Smooth muscle cell (in vitro differentiated cells): ENCODE results near the gene CDH13. TPM values are rescaled to one million over a fixed set of nuclear protein-coding genes. Genes with fewer than 3 reads are reported as not detected.

Source experiments
- DNase-seq: peaks from one replicate; lab custom pipeline; 2025; ENCODE audit not compliant: unreplicated experiment; lab: John Stamatoyannopoulos, UW
- H2AFZ ChIP-seq: fragments of 200-600 bp; sonication (generic); 2 replicates; pipeline ENCODE4 v1.6.0; 2016; ENCODE audit warnings: antibody characterized with exemption, low read depth, mild to moderate bottlenecking
- H3F3A ChIP-seq: fragments of 200-600 bp; sonication (generic); 2 replicates; pipeline ENCODE4 v1.6.0; 2017; ENCODE audit warnings: antibody characterized with exemption, low read depth
- H3K27ac ChIP-seq: fragments of 200-600 bp; sonication (generic); 2 replicates; pipeline ENCODE4 v1.5.1; 2016; ENCODE audit warnings: low read depth, mild to moderate bottlenecking
- H3K27me3 ChIP-seq: fragments of 200-600 bp; sonication (generic); 2 replicates; pipeline ENCODE4 v1.6.1; 2016; ENCODE audit warnings: low read depth, mild to moderate bottlenecking
- H3K36me3 ChIP-seq: fragments of 200-600 bp; sonication (generic); 2 replicates; pipeline ENCODE4 v1.5.1; 2016; ENCODE audit warnings: low read depth
- H3K4me1 ChIP-seq: fragments of 200-600 bp; sonication (generic); 2 replicates; pipeline ENCODE4 v1.5.1; 2016; ENCODE audit warnings: low read depth
- H3K4me2 ChIP-seq: fragments of 200-600 bp; sonication (generic); 2 replicates; pipeline ENCODE4 v1.6.0; 2016; ENCODE audit warnings: mild to moderate bottlenecking
- H3K4me3 ChIP-seq: fragments of 200-600 bp; sonication (generic); 2 replicates; pipeline ENCODE4 v1.5.1; 2016; ENCODE audit warnings: mild to moderate bottlenecking
- H3K79me2 ChIP-seq: fragments of 200-600 bp; sonication (generic); 2 replicates; pipeline ENCODE4 v1.6.0; 2016; ENCODE audit warnings: low read depth, mild to moderate bottlenecking
- H3K9ac ChIP-seq: fragments of 200-600 bp; sonication (generic); 2 replicates; pipeline ENCODE4 v1.6.0; 2016; ENCODE audit warnings: low read depth
- H3K9me3 ChIP-seq: fragments of 200-600 bp; sonication (generic); replicated peaks from 2 replicates; pipeline ENCODE4 v1.5.1; 2016; ENCODE audit warnings: low read depth
- H4K20me1 ChIP-seq: fragments of 200-600 bp; sonication (generic); 2 replicates; pipeline ENCODE4 v1.6.0; 2016; ENCODE audit warnings: low read depth
- WGBS: methylation state at CpG from one replicate; pipeline ENCODE4 v1.1.7; 2016; ENCODE audit warnings: low lambda C conversion rate; 5-methylcytosine and 5-hydroxymethylcytosine counted together
- polyA plus RNA-seq: library from polyadenylated mRNA; unstranded; fragments of >200 nt; fragmentation: Nextera tagmentation; extraction: Ambion mirVana; gene quantifications from 2 replicates; pipeline ENCODE4 v1.2.1, GENCODE V29; 2016
- total RNA-seq: library from RNA; depleted of rRNA; stranded (reverse); fragments of >200 nt; gene quantifications from 2 replicates; pipeline ENCODE4 v1.2.3, GENCODE V29; 2014
- TF ChIP-seq, protein P1 (sequence below): fragments of 200-600 bp; sonication (generic); IDR thresholded peaks from 2 replicates; pipeline ENCODE4 v1.5.1; 2017; ENCODE audit warnings: borderline replicate concordance, mild to moderate bottlenecking, antibody characterized with exemption; ENCODE audit not compliant: insufficient read depth, poor library complexity, severe bottlenecking

The CDH13 gene
- total and polyA plus RNA-seq, 2 experiments from 2014 or later: 12.1 to 32.2 TPM

DNA sequence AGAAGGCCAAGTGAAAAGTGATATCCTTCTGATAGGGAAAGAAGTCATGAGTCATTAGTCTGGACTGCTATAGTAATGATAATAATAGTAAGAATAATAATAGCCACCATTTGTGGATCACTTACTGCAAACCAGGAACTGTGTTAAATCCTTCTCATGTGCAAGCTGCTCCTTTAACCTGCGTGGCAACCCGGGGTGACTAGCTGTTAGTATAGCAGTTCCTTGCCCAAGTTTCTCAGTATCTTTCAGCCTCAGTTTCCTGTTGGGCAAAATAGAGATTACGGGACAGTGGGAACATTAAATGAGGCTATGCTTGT is 129.5 kb downstream of the CDH13 start:
- no peaks in the 10 kb centered on the region for H3K9me3 ChIP-seq
- H3K4me3 ChIP-seq: no peak overlapping the region
- no peak overlapping the region for H3K4me2 ChIP-seq
- no peak overlapping the region for H2AFZ ChIP-seq
- no peaks in the 10 kb centered on the region for H3F3A ChIP-seq
- TF ChIP-seq, protein P1, sequence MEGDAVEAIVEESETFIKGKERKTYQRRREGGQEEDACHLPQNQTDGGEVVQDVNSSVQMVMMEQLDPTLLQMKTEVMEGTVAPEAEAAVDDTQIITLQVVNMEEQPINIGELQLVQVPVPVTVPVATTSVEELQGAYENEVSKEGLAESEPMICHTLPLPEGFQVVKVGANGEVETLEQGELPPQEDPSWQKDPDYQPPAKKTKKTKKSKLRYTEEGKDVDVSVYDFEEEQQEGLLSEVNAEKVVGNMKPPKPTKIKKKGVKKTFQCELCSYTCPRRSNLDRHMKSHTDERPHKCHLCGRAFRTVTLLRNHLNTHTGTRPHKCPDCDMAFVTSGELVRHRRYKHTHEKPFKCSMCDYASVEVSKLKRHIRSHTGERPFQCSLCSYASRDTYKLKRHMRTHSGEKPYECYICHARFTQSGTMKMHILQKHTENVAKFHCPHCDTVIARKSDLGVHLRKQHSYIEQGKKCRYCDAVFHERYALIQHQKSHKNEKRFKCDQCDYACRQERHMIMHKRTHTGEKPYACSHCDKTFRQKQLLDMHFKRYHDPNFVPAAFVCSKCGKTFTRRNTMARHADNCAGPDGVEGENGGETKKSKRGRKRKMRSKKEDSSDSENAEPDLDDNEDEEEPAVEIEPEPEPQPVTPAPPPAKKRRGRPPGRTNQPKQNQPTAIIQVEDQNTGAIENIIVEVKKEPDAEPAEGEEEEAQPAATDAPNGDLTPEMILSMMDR: no peak
- H3K27ac ChIP-seq: no peak overlapping the region
- H3K36me3 ChIP-seq: no peaks in the 10 kb centered on the region
- no peaks in the 10 kb centered on the region for H4K20me1 ChIP-seq
- no peaks in the 10 kb centered on the region for H3K27me3 ChIP-seq
- no peak overlapping the region for H3K9ac ChIP-seq
- WGBS: 72% methylated on average over 3 of the region's 3 CpGs
- no peak for DNase-seq
- no peaks in the 10 kb centered on the region for H3K4me1 ChIP-seq
- no peaks in the 10 kb centered on the region for H3K79me2 ChIP-seq

DNA sequence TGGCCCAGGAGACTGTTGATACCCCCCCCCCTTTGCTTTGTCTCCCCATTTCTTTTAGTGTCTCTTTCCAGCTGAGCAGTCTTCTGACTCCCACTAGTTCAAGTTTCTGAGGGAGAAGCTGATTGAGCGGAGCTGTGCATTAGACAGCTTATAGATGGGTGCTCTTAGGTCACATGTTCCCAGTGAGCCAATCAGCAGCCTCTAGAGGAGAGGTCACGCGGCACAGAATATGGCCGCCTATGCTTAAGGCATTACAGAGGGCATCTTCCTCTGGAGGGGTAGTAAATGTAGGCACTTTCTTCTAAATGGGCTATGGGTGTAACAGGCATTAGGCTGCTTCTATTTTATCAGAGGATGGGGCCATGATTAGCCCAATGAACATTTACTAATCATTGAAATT is 131.6 kb downstream of the CDH13 start:
- Histone ChIP-seq H3K9me3 (no peaks in the 10 kb centered on the region), H3K9ac (no peak overlapping the region), H3K27ac (no peak overlapping the region), H4K20me1 (no peaks in the 10 kb centered on the region), H3K36me3 (no peaks in the 10 kb centered on the region), H3K79me2 (no peaks in the 10 kb centered on the region), H2AFZ (no peak overlapping the region), H3K4me2 (no peak overlapping the region), H3K4me1 (no peaks in the 10 kb centered on the region), H3K4me3 (no peak overlapping the region), H3K27me3 (no peaks in the 10 kb centered on the region), H3F3A (no peaks in the 10 kb centered on the region)
- no peak for DNase-seq
- TF ChIP-seq, protein P1: no peak
- WGBS: 95% methylated on average over 4 of the region's 4 CpGs

DNA sequence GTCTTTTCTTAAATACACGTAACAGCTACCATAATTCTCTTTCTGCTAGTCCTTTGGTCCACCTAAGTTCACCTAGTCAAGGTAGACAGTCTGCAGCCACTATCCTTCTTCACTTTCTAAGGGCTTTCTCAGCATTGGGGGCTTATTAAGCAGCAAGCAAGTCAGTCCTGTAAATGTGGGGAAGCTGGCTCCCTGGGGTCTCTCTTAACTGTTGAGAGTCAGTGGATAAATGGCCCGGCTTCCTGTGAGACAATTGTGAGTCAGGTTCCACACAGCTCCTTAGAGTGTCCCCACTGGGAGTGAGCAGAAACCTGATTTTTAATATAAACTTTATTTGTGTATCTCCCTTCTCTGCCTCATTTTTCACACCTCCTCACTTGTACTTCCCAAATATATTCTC is 132.1 kb downstream of the CDH13 start:
- TF ChIP-seq, protein P1: no peak
- no peaks in the 10 kb centered on the region for H3K79me2 ChIP-seq
- no peaks in the 10 kb centered on the region for H3K4me1 ChIP-seq
- no peaks in the 10 kb centered on the region for H3K36me3 ChIP-seq
- no peak overlapping the region for H3K4me3 ChIP-seq
- no peak for DNase-seq
- no peaks in the 10 kb centered on the region for H3F3A ChIP-seq
- no peaks in the 10 kb centered on the region for H3K27me3 ChIP-seq
- no peak overlapping the region for H3K27ac ChIP-seq
- H4K20me1 ChIP-seq: no peaks in the 10 kb centered on the region
- no peak overlapping the region for H3K9ac ChIP-seq
- H2AFZ ChIP-seq: no peak overlapping the region
- H3K4me2 ChIP-seq: no peak overlapping the region
- no peaks in the 10 kb centered on the region for H3K9me3 ChIP-seq
- WGBS: 100% methylated on average over 2 of the region's 2 CpGs

DNA sequence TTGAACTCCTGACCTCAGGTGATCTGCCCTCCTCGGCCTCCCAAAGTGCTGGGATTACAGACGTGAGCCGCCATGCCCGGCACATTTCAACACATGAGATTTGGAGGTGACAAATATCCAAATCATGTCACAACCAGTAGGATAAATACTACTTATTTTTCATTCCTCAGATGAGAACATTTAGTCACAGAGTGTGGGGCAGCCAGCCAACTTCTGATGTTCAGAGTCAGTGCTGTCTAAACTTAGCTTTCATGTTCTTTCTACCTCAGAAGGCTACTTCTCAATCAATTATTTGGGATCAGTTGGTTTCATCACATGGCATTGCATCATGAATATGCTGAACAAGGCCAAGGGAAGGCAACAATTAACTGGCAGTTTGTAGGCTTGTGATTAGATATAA is 134.5 kb downstream of the CDH13 start:
- Histone ChIP-seq H3K27ac (no peak overlapping the region), H3K9me3 (no peaks in the 10 kb centered on the region), H3K79me2 (no peaks in the 10 kb centered on the region), H3K4me2 (no peak overlapping the region), H3K36me3 (no peaks in the 10 kb centered on the region), H3F3A (no peaks in the 10 kb centered on the region), H3K9ac (no peak overlapping the region), H4K20me1 (no peaks in the 10 kb centered on the region), H3K4me3 (no peak overlapping the region), H3K4me1 (no peaks in the 10 kb centered on the region), H2AFZ (no peak overlapping the region), H3K27me3 (peaks cover 1% of the 10 kb centered on the region)
- WGBS: 84% methylated on average over 4 of the region's 4 CpGs
- TF ChIP-seq, protein P1: no peak
- no peak for DNase-seq
